GM23248 (cell line): ENCODE results near the gene STAT6. TPM values are rescaled to one million over a fixed set of nuclear protein-coding genes. Genes with fewer than 3 reads are reported as not detected.

ENCODE experiments used
- DNase-seq: peaks from one replicate; pipeline ENCODE4 v3.0.0-alpha.2; 2015
- H2AFZ ChIP-seq: fragments of 200-600 bp; sonication (generic); 2 replicates; pipeline ENCODE4 v1.6.1; 2016; ENCODE audit warnings: antibody characterized with exemption
- H3F3A ChIP-seq: fragments of 200-600 bp; sonication (generic); 2 replicates; pipeline ENCODE4 v1.6.1; 2016; ENCODE audit warnings: mild to moderate bottlenecking, antibody characterized with exemption, mixed run types; ENCODE audit not compliant: insufficient read depth
- H3K27ac ChIP-seq: fragments of 200-600 bp; sonication (generic); 2 replicates; pipeline ENCODE4 v1.5.1; 2016; ENCODE audit warnings: mild to moderate bottlenecking
- H3K27me3 ChIP-seq: fragments of 200-600 bp; sonication (generic); replicated peaks from 2 replicates; pipeline ENCODE4 v1.6.1; 2016; ENCODE audit warnings: mild to moderate bottlenecking; ENCODE audit not compliant: insufficient read depth
- H3K36me3 ChIP-seq: fragments of 200-600 bp; sonication (generic); 2 replicates; pipeline ENCODE4 v1.6.1; 2016; ENCODE audit warnings: low read depth, mild to moderate bottlenecking
- H3K4me1 ChIP-seq: fragments of 200-600 bp; sonication (generic); 2 replicates; pipeline ENCODE4 v1.6.1; 2016; ENCODE audit warnings: mild to moderate bottlenecking; ENCODE audit not compliant: insufficient read depth
- H3K4me2 ChIP-seq: fragments of 200-600 bp; sonication (generic); one replicate; pipeline ENCODE4 v1.6.1; 2016; ENCODE audit warnings: mild to moderate bottlenecking; ENCODE audit not compliant: unreplicated experiment
- H3K4me3 ChIP-seq: fragments of 200-600 bp; sonication (generic); 2 replicates; pipeline ENCODE4 v1.5.1; 2016; ENCODE audit warnings: mild to moderate bottlenecking
- H3K79me2 ChIP-seq: fragments of 200-600 bp; sonication (generic); 2 replicates; pipeline ENCODE4 v1.6.1; 2016; ENCODE audit warnings: mild to moderate bottlenecking; ENCODE audit not compliant: insufficient read depth
- H3K9ac ChIP-seq: fragments of 200-600 bp; sonication (generic); 2 replicates; pipeline ENCODE4 v1.6.1; 2016; ENCODE audit warnings: mild to moderate bottlenecking
- H3K9me2 ChIP-seq: fragments of 200-600 bp; sonication (generic); 2 replicates; pipeline ENCODE4 v1.6.1; 2016; ENCODE audit warnings: mixed run types, mild to moderate bottlenecking, moderate library complexity; ENCODE audit not compliant: insufficient read depth
- H3K9me3 ChIP-seq: fragments of 200-600 bp; sonication (generic); one replicate; pipeline ENCODE4 v1.6.1; 2017; ENCODE audit warnings: low read depth
- H4K20me1 ChIP-seq: fragments of 200-600 bp; sonication (generic); 2 replicates; pipeline ENCODE4 v1.6.0; 2016; ENCODE audit not compliant: insufficient read depth
- EZH2 ChIP-seq: fragments of 200-600 bp; sonication (generic); IDR thresholded peaks from 2 replicates; pipeline ENCODE4 v1.6.1; 2018; ENCODE audit warnings: antibody characterized with exemption, mild to moderate bottlenecking; ENCODE audit not compliant: insufficient read depth, poor library complexity, severe bottlenecking
- EZH2phosphoT487 ChIP-seq: fragments of 200-600 bp; sonication (generic); IDR thresholded peaks from 2 replicates; pipeline ENCODE4 v1.6.1; 2018; ENCODE audit warnings: antibody characterized with exemption, moderate library complexity, mild to moderate bottlenecking, low read depth; ENCODE audit not compliant: insufficient read depth
- WGBS, 2 experiments: methylation state at CpG; one replicate each; pipeline ENCODE4 v1.1.6; 2015 to 2017; ENCODE audit warnings: low lambda C conversion rate in 2 of 2, low coverage in 1 of 2; ENCODE audit errors: missing lambda C conversion rate in 2 of 2; 5-methylcytosine and 5-hydroxymethylcytosine counted together
- in situ Hi-C: fragments of 300-500 bp; cut with MboI; formaldehyde crosslinking; loops from 2 replicates; pipeline ENCODE4 v1.15.0; 2020
- polyA plus RNA-seq: library from polyadenylated mRNA; unstranded; fragments of >200 nt; fragmentation: Nextera tagmentation; extraction: Ambion mirVana; gene quantifications from 2 replicates; pipeline ENCODE4 v1.2.1, GENCODE V29; 2016
- total RNA-seq: library from RNA; depleted of rRNA; stranded (reverse); fragments of >200 nt; shearing (Covaris generic); gene quantifications from 2 replicates; pipeline ENCODE4 v1.2.3, GENCODE V29; 2014

STAT6 gene
- total and polyA plus RNA-seq, 2 experiments from 2014 or later, result 70.7 to 103 TPM

GRCh38 chr12:57158665-57159064 lies 47.5 kb upstream of the STAT6 start:
- Histone ChIP-seq H3K79me2 (peaks cover 98% of the 10 kb centered on the region), H3K27me3 (no peaks in the 10 kb centered on the region), H3F3A (peaks cover 76% of the 10 kb centered on the region), H2AFZ (no peak overlapping the region), H3K9me3 (no peaks in the 10 kb centered on the region), H3K4me1 (peaks cover 3% of the 10 kb centered on the region), H3K36me3 (peaks cover 74% of the 10 kb centered on the region), H3K27ac (no peak overlapping the region), H3K9ac (peak overlapping the region; percentile 5; the same call in 1 of the 2 replicates), H3K9me2 (no peaks in the 10 kb centered on the region), H4K20me1 (no peaks in the 10 kb centered on the region), H3K4me2 (no peak overlapping the region), H3K4me3 (no peak overlapping the region)
- in situ Hi-C loops, result no loop called here
- TF ChIP-seq EZH2 (no peak), EZH2phosphoT487 (no peak)
- 51 to 55% methylated on average over 4 of the region's 4 CpGs for WGBS, 2 experiments
- no peak for DNase-seq

- Histone ChIP-seq H3K27ac (no peak overlapping the region), H2AFZ (no peak overlapping the region), H3K4me1 (peaks cover 8% of the 10 kb centered on the region), H3F3A (peaks cover 78% of the 10 kb centered on the region), H3K4me3 (no peak overlapping the region), H3K4me2 (no peak overlapping the region), H3K9me2 (no peaks in the 10 kb centered on the region), H3K9ac (no peak overlapping the region), H3K9me3 (no peaks in the 10 kb centered on the region), H3K36me3 (peaks cover 76% of the 10 kb centered on the region), H3K27me3 (no peaks in the 10 kb centered on the region), H4K20me1 (no peaks in the 10 kb centered on the region), H3K79me2 (peaks cover 99% of the 10 kb centered on the region)
- WGBS, 2 experiments, result 64 to 70% methylated on average over 14 to 16 of the region's 16 CpGs
- DNase-seq, result no peak
- no peak for TF ChIP-seq EZH2
- in situ Hi-C loops, result no loop called here
These were observed 47.0 kb upstream of the STAT6 start for GRCh38 chr12:57158186-57158585.

- Histone ChIP-seq H3K9me2 (no peaks in the 10 kb centered on the region), H3K27me3 (no peaks in the 10 kb centered on the region), H3K4me1 (peaks cover 13% of the 10 kb centered on the region), H3K36me3 (peaks cover 71% of the 10 kb centered on the region), H3K27ac (no peak overlapping the region), H4K20me1 (no peaks in the 10 kb centered on the region), H3K79me2 (peaks cover 99% of the 10 kb centered on the region), H3K4me3 (no peak overlapping the region), H3K4me2 (no peak overlapping the region), H3K9me3 (no peaks in the 10 kb centered on the region), H3F3A (peaks cover 78% of the 10 kb centered on the region), H3K9ac (no peak overlapping the region), H2AFZ (no peak overlapping the region)
- in situ Hi-C loops, result no loop called here
- no peak for DNase-seq
- WGBS, 2 experiments, result 84 to 88% methylated on average over 5 of the region's 5 CpGs
- TF ChIP-seq EZH2phosphoT487 (no peak), EZH2 (no peak)
These were observed 46.5 kb upstream of the STAT6 start for GRCh38 chr12:57157588-57158173.

GRCh38 chr12:57156701-57157403 lies 45.7 kb upstream of the STAT6 start:
- H4K20me1 ChIP-seq, result no peaks in the 10 kb centered on the region
- no peak overlapping the region for H3K4me2 ChIP-seq
- no peaks in the 10 kb centered on the region for H3K9me2 ChIP-seq
- H3F3A ChIP-seq, result peaks cover 77% of the 10 kb centered on the region
- peaks cover 65% of the 10 kb centered on the region for H3K36me3 ChIP-seq
- DNase-seq, result no peak
- H3K4me1 ChIP-seq, result peaks cover 21% of the 10 kb centered on the region
- H3K9me3 ChIP-seq, result no peaks in the 10 kb centered on the region
- 66 to 72% methylated on average over 16 of the region's 16 CpGs for WGBS, 2 experiments
- TF ChIP-seq EZH2 (no peak), EZH2phosphoT487 (no peak)
- no peak overlapping the region for H3K4me3 ChIP-seq
- peaks cover 92% of the 10 kb centered on the region for H3K79me2 ChIP-seq
- 0 out of 2 replicates have a peak overlapping the region, but pooled peaks have one; percentile 3 for H3K27ac ChIP-seq
- in situ Hi-C loops, result no loop called here
- no peak overlapping the region for H3K9ac ChIP-seq
- no peak overlapping the region for H2AFZ ChIP-seq
- H3K27me3 ChIP-seq, result no peaks in the 10 kb centered on the region
